HG03280 (cell line): ENCODE results near the gene FAM169A.
"Not testable (repeated sequence)": the region's sequence is repeated elsewhere in the genome, so short reads cannot be mapped to it uniquely, and the experiment has no call there.

ENCODE experiments used
- ATAC-seq: cut with Tn5 transposase; IDR thresholded peaks from one replicate; pipeline ENCODE4 v1.9.1; 2021; ENCODE audit warnings: mild to moderate bottlenecking, moderate library complexity; ENCODE audit not compliant: unreplicated experiment

Gene FAM169A, protein sequence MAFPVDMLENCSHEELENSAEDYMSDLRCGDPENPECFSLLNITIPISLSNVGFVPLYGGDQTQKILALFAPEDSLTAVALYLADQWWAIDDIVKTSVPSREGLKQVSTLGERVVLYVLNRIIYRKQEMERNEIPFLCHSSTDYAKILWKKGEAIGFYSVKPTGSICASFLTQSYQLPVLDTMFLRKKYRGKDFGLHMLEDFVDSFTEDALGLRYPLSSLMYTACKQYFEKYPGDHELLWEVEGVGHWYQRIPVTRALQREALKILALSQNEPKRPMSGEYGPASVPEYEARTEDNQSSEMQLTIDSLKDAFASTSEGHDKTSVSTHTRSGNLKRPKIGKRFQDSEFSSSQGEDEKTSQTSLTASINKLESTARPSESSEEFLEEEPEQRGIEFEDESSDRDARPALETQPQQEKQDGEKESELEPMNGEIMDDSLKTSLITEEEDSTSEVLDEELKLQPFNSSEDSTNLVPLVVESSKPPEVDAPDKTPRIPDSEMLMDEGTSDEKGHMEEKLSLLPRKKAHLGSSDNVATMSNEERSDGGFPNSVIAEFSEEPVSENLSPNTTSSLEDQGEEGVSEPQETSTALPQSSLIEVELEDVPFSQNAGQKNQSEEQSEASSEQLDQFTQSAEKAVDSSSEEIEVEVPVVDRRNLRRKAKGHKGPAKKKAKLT

DNA sequence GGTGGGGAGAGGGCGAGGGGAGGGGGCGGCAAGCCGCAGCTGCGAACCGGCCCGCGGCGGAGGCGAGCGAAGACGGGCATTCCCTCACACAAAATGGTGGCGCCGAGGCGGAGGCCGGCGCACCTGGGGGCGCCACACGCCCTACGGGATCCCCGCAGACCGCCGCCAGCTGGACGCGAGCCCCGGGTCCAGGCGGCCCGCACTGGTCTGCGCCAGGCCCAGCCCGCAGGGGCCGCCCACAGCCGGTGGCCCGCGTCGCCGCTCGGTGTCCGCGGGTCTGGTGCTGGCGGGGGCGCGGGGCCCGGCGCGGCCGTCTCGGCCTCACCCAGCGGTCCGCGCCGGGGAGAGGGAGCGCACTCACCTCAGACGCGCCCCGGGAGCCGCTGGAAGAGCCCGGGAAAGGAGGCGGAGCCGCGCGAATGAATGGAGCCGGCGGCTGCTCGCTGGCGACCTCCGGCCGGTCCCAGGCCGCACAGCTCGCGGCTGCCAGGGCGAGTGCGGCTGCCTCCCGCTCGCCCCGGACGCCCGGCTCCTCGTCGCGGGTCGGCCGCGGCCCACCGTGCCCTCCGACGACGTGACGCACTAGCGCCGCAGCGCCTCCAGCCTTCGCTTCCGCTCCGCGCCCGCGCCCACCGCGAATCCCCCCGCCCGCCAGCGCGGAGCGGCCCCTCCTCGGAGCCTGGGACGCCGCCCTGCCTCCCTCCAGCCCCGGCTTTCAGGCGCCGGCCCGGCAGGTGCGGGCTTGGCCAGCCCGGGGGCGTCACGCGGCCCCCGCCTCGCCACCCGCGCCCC lies at the start of gene FAM169A:
Gene FAM169A, minus strand, starts transcription at position 584 of the 792 bp plus-strand sequence. CDS start 24,711 bp downstream, outside the sequence.
- peak; percentile 44 for ATAC-seq

DNA sequence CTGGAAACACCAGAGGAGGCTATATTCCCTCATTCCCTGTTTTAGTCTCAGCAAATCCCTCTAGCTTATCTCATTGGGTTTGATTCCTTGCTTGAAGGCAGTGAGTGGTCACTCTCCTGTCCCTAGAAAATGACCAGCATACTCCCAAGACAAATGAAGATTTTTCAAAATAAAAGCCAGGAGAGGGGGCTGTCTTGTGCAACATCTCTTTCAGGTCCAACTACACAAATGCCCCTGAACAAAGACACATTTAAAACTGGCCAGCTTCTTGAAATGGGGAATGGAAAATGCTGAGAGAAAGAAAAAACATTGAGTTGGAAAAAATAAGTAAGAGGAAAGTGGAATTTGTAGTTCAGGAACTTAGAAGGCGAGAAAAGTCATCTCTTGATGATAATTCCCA lies 49.3 kb upstream of the FAM169A start:
- ATAC-seq: no peak

DNA sequence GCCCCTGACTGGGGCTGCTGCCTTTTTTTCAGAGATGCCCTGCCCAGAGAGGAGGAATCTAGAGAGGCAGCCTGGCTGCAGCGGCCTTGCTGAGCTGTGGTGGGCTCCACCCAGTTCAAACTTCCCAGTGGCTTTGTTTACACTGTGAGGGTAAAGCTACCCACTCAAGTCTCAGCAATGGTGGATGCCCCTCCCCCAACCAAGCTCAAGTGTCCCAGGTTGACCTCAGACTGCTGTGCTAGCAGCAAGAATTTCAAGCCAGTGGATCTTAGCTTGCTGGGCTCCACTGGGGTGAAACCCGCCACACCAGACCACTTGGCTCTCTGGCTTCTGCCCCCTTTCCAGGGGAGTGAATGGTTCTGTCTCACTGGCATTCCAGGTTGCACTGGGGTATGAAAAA lies 45.2 kb upstream of the FAM169A start:
- not testable (repeated sequence) for ATAC-seq

DNA sequence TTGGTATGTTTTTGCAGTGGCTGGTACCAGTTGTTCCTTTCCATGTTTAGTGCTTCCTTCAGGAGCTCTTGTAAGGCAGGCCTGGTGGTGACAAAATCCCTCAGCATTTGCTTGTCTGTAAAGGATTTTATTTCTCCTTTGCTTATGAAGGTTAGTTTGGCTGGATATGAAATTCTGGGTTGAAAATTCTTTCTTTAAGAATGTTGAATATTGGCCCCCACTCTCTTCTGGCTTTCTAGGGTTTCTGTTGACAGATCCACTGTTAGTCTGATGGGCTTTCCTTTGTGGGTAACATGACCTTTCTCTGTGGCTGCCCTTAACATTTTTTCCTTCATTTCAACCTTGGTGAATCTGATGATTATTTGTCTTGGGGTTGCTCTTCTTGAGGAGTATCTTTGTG lies 43.7 kb upstream of the FAM169A start:
- not testable (repeated sequence) for ATAC-seq

DNA sequence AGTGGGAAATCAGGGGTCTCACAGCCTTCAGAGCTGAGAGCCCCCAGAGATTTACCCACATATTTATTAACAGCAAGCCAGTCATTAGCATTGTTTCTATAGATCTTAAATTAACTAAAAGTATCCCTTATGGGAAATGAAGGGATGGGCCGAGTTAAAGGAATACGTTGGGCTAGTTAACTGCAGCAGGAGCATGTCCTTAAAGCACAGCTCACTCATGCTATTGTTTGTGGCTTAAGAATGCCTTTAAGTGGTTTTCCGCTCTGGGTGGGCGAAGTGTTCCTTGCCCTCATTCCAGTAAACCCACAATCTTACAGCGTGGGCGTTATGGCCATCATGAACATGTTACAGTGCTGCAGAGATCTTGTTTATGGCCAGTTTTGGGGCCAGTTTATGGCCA lies 42.0 kb upstream of the FAM169A start:
- not testable (repeated sequence) for ATAC-seq

DNA sequence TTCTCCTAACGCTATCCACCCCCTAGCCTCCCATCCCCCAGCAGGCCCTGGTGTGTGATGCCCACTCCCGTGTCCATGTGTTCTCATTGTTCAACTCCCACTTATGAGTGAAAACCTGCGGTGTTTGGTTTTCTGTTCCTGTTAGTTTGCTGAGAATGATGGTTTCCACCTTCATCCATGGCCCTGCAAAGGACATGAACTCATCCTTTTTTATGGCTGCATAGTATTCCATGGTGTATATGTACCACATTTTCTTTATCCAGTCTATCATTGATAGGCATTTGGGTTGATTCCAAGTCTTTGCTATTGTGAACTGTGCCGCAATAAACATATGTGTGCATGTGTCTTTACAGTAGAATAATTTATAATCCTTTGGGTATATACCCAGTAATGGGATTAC lies 38.5 kb upstream of the FAM169A start:
- ATAC-seq: not testable (repeated sequence)

DNA sequence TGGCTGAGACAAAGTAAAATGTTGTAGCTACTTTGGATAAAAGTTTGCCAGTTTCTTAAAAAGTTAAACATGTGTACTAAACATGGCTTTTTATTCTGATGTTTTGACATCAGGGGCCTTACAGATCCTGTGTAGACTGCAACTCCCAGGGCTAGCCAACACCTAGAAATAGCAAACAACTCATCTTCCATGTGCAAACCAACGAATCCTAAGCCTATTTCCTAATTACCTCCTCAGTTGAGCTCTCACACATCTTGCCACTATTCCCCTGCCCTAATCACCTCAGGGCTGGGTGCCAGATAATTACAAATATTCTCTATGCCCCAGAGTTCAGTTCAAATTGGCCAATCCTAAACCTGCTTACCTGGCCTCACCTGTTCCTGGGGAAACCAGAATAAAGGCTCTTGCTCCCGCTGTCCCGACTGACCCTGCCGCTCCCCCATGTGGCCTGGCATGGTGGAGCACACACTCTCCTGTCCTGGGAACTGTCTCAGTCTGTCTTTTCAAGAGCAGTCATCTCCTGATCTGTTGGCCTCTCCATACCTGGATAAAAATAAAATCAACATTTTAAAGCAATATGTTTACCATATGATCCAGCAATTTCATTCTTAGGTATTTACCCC lies 37.1 kb upstream of the FAM169A start:
- no peak for ATAC-seq

DNA sequence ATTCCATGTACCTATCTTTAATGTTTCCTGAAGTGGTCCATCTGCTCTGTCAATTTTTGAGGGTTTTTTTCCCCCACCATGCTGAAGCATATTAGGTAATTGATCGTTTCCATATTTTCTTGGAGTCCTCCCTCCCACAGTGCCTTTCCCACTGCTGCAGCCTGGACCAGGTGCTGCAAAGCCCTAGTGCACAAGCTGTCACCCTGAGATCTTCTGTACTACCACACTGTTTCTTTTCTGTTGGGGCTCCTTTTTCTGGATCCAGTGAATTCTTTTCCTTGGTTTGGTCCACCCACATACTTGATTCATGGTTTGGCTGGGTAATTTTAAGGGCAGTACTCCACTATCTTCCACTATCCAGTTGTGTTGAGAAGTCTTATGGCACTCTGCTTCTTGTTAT lies 30.9 kb upstream of the FAM169A start:
- no peak for ATAC-seq

DNA sequence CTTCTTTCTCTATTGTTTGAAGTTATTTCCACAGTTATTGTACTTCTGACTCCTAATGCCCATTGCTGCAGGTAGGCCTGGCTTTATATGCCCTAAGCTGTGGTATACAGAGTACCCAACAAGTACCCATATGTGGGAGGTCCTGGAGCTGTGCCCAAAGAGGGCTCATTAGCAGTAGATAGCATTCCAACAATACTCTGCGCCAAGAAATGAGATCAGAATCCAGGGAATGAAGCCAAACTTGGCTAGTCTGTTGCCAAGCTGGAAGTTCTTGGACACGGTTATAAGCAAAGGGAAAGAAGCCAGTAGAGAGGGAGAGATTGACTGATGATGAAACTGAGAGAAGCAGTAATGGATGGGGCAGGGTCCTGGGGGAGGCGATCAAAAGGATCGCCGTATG lies 29.7 kb upstream of the FAM169A start:
- no peak for ATAC-seq

DNA sequence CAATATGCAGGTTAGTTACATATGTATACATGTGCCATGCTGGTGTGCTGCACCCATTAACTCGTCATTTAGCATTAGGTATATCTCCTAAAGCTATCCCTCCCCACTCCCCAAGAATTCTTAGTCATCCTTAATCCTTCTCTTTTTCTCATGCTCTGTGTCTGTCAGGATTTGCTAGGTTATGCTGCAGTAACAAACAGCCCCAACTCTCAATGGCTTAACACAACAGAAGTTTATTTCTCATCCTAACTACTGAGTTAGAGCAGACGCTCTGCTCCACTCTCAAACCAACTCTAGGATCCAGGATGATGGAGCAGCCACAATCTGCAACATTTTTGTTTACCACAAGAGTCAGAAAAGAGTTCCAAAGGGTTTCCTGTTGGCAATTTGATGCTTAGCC lies 28.2 kb upstream of the FAM169A start:
- no peak for ATAC-seq

DNA sequence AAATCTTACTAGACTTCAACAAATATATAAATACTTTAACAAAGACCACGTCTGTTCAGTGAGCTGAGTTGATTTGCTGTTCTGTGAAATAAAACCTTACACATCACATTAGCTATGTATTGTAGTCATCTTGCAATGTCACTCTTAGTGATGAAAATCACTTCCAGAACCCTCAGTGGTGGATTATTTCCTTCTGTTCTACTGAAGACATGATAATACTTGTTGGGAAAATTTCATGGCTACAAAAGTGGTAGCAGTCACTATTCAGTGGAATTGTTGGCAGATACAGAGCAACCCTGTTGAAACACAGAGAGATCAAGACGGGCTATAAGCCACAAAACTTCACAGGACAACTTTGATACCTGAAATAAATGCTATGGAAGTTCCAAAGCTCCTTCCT lies 26.7 kb upstream of the FAM169A start:
- ATAC-seq: no peak

DNA sequence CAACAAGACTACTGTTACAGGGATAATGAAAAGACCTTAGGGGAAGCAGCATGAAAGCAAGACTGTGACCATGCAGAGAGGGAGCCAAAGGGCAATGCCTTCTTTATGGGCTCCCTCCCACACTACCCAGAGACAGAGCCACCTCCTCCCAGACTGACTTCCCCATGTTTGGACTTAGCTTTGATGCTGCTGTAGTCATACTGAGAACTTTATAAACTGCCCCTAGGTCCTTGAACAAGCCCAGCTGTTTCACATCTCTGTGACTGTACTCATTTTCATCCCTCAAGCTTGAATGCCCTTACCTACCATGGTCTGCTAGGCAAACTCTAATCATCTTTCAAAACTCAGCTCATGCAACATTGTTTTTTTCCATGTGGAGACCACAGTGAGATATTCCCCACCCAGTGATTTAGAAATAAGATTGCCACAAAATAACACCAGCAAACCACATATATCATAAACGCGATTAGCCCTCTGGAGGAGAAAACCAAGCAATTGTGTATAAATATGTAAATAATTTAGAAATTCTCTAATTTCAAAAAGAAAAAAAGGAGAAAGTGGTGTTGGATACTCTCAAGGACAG lies 23.4 kb upstream of the FAM169A start:
- ATAC-seq: peak; percentile 64

DNA sequence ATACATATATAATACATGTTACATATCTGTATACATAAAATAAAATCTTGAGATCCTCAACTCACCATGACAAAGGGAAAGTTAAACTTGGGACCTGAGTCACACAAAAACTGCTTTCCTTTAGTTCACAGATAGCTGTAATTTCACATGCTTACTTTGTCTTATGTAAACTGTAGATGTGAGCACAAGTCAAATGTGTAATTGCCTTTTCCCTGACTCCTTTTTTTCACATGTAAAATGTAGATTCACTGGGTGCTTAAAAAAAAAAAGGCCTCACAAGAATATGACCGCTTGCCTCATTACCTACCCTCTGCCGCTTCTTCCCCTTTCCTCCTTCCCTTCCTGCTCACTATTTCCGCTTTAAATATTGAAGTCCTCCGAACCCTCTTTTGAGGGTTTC lies 21.9 kb upstream of the FAM169A start:
- ATAC-seq: no peak

DNA sequence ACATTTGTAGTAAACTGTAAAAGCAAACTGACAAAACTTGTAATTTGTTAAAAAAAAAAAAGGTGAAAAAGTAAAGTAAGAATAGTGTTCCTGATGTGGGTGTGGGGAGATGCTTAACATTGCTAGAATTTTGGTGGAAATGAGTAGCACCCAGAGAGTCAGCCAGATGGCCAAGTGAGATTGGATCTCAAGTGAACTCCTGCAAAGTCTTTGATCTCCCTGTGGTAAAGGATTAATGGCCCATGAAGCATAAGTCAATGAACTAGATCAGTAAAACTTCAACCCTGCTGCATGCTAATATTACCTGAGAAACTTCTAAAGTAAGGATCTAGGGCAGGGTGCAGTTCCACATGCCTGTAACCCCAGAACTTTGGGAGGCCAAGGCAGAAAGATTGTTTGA lies 19.0 kb upstream of the FAM169A start:
- no peak for ATAC-seq

DNA sequence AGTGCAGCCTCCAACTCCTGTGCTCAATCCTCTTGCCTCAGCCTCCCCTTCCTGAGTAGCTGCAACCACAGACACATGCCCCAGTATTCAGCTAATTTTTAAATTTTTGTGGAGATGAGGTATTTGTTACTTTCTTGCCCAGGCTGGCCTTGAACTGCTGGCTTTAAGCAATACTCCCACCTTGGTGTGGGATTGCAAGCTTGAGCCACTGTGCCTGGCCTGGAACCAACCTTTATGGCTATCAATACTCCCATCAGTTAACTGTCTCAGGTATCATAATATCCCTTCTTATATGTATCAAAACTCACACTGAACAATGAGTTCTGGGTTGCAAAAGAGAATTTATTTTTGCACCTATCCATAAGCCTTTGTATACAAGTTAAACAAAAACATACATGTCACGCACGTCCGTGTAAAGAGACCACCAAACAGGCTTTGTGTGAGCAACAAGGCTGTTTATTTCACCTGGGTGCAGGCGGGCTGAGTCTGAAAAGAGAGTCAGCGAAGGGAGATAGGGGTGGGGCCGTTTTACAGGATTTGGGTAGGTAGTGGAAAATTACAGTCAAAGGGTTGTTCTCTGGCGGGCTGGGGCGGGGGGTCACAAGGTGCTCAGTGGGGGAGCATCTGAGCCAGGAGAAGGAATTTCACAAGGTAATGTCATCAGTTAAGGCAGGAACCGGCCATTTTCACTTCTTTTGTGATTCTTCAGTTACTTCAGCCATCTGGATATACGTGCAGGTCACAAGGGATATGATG lies 16.4 kb upstream of the FAM169A start:
- not testable (repeated sequence) for ATAC-seq

DNA sequence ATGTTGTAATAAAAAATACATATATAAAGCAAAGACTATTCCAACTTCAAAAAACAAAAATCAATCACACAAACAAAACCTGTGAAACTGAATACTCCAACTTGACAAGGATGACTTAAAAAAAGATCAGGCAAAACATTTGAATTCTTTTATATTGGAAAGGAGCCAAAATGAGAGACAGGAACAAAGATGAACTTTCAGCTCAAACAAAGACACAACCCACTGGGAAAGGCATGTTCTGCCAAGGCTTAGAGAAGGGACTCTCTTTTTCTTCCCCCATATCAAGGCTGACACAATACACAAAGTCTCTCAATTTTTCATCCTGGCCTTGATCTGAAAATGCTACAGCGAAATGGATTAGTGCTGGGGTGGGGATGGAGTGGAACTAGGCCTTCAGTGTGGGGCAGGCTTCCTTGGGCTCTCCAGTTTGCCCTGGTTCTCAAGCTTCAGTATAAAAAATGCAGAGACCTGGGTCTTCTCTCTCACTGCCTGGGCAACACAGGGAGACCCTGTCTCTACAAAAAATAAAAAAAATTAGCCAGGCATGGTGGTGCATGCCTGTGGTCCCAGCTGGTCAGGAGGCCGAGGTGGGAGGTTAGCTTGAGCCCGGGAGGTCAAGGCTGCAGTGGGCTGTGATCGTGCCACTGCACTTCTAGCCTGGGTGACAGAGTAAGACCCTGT lies 11.6 kb upstream of the FAM169A start:
- ATAC-seq: no peak

DNA sequence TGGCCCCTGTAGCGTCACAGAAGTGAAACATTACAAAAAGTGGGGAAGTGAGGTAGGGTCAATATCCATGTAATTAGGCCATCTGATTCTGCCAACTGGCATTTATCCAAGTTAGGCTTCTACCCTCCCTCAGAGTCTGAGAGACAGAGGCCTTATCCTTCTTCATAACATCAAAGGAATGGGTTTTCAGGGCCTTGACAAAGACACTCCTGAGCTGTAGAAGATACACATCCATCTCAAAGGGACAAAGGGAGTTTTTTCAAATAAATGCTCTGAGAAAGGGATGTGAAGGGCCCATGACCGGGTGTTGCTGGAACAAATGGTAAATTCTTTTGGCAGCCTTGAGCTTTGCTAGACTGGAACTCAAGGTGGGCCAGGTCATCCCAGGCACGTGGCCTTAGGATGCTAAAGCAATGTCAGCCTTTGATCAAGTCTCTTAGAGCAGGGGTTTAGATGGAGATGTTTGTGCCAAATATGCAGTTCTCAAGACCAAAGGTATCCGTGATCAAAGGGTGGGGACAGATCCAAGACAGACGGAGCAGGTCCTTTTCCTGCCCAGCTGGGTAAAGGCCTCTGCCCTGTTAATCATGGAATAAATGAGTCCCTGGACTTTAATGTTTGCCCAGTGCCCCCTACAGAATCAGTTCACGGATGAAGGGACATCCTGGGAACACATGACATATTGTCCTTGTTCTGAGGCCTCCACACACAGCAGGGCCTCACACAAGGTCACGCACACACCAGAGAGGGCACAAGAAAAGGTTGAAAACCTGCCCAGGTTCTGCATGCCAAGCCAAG lies 10.0 kb upstream of the FAM169A start:
- no peak for ATAC-seq

DNA sequence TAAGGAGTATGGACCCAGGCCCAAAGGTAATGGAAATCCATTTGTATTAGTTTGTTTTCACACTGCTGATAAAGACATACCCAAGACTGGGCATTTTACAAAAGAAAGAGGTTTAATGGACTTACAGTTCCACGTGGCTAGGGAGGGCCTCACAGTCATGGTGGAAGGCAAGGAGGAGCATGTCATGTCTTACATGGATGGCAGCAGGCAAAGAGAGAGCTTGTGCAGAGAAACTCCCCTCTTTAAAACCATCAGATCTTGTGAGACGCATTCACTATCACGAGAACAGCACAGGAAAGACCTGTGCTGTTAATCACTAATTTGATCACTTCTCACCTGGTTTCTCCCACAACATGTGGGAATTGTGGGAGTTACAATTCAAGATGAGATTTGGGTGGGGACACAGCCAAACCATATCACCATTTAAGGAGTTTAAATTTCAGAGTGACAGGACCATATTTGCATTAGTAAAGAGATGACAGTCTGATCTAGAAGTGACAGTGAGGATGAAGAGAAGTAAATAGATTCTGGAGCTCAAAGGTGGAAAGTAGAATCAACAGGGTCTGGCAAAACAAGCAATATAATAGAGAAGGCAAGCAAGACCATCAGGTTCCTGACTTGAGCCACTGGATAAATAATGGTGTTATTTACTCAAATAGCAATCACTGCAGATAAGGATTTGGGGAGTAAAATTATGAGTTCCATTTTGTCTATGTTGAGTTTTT lies 7.5 kb upstream of the FAM169A start:
- ATAC-seq: no peak
